Epithelial cell of proximal tubule (primary cell): ENCODE results near the gene PARP12. TPM values are rescaled to one million over a fixed set of nuclear protein-coding genes. Genes with fewer than 3 reads are reported as not detected.

ENCODE experiments used
- DNase-seq: peaks from one replicate; pipeline ENCODE4 v3.0.0-alpha.2; 2011; ENCODE audit warnings: low read depth
- H3K4me3 ChIP-seq: 2 replicates; pipeline ENCODE4 v1.5.1; 2011; ENCODE audit warnings: low read depth, mild to moderate bottlenecking, low read length
- total RNA-seq: library from RNA; depleted of rRNA; stranded (reverse); fragments of >200 nt; gene quantifications from 2 replicates; pipeline ENCODE4 v1.2.3, GENCODE V29; 2015
- TF ChIP-seq, protein P1 (sequence below): conservative IDR thresholded peaks from 2 replicates; pipeline ENCODE4 v1.5.1; 2012; ENCODE audit warnings: low read depth, mild to moderate bottlenecking, low read length

Gene PARP12
- total RNA-seq, 1 donor from 2014 or later, result 20.9 TPM

DNA sequence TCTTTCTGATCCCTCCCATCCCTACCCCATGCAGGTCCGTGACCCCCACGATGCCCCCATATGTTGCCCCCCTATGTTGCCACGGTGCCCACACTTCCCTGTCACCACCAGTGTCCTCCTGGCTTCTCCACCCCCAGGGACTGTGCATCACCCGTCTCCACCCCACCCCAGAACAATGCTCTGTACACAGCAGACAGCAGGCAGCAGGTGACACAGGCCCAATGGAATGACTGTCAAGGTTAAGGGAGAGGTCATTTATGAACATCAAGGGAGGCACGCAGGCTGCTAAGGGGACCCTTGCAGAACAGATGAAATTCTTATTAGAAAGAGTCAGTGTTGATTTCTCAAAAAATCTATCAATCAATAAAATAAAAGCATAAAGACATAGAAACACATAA, 71.5 kb downstream of the PARP12 start:
- DNase-seq, result no peak

DNA sequence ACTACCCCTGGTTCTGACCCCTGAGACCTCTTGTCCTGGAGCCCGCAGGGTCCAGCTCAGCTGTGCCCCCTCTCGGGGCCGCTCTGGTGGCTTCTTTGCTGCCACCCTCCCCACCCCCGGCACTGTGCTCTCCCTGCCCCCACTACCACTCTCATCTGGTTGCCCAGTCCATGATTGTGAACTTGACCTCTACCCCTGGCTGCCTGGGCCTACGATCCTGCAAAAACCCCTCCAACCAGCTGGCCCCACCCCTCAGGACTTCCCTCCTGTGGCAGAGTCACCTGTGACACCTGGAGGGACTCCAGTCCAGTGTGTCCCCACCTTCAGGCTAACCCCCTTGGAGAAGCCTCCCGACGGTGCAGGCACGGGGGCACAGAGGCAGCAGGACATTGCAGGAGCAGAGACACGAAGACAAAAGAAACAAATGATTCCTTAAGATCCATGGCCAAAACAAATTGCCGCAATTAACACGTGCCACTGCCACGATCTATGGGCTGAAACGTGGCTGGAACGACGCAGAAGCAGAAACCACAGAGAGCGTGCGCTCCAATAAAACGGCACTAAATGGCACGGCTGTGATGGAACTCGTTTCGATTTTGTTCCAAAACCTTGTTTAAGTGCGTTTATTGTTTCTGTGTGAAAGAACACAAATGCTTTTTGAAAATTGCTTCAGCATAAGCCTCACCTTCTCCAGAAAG, 72.0 kb downstream of the PARP12 start:
- TF ChIP-seq, protein P1, sequence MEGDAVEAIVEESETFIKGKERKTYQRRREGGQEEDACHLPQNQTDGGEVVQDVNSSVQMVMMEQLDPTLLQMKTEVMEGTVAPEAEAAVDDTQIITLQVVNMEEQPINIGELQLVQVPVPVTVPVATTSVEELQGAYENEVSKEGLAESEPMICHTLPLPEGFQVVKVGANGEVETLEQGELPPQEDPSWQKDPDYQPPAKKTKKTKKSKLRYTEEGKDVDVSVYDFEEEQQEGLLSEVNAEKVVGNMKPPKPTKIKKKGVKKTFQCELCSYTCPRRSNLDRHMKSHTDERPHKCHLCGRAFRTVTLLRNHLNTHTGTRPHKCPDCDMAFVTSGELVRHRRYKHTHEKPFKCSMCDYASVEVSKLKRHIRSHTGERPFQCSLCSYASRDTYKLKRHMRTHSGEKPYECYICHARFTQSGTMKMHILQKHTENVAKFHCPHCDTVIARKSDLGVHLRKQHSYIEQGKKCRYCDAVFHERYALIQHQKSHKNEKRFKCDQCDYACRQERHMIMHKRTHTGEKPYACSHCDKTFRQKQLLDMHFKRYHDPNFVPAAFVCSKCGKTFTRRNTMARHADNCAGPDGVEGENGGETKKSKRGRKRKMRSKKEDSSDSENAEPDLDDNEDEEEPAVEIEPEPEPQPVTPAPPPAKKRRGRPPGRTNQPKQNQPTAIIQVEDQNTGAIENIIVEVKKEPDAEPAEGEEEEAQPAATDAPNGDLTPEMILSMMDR, result no peak
- no peak for DNase-seq
- no peak overlapping the region for H3K4me3 ChIP-seq

More for the DNA sequence above, 71.5 kb downstream of the PARP12 start:
- no peak overlapping the region for H3K4me3 ChIP-seq
- TF ChIP-seq, protein P1, result no peak

DNA sequence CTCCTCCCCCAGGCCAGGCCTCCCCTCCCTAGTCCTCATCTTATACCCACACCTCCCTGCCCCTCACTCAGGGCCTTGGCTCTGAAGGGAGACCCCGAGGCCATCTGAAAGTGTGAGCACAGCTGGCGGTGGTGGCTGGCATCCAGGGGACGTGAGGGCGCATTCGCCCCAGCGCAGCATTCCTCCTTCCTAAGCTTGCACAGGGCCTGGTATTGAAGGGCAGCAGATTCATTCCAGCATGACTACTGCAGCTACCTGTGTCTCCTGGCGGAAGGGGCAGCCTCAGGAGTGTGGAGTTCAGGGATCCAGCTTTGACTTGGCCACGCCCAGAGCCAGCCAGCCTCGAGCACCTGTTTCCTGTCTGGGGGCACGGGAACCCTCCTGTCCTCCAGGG, 72.6 kb downstream of the PARP12 start:
- H3K4me3 ChIP-seq, result no peak overlapping the region
- TF ChIP-seq, protein P1, result no peak
- no peak for DNase-seq

DNA sequence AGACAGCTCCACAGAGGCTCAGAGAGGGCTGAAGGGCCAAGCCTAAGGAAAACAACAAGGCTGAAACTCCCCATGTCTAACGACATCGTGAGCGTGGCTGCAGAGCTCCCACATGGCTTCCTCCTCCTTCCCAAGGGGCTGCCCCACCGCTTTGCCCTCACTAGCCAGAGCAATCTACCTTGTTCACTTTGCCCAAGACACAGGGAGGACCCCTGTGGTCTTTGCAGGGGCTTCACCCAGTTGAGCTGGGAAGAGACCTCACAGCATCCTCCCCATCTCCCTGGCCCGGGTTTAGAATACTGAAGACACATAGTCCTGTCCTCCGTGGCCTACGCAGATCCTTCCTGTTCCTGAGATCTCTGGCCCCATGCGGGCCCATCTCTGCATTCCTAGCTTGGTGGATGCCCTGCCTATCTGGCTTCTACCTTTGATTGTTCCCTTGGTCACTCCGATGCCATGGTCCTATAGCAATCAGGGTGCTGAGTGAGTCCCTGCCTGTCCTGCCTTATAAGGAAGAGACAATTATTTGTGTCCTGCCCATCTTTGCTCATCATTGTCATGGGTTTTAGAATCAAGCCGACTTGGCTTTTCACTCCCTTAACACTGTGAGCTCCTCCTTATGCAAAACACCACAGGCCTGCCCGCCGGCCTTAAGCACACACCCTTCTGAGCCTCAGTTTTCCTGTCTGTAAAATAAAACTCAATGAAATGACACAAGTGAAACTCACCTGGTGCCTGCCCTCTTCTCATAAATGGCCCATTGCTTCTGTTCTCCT, 73.2 kb downstream of the PARP12 start:
- TF ChIP-seq, protein P1, result no peak
- DNase-seq, result no peak
- H3K4me3 ChIP-seq, result no peak overlapping the region

DNA sequence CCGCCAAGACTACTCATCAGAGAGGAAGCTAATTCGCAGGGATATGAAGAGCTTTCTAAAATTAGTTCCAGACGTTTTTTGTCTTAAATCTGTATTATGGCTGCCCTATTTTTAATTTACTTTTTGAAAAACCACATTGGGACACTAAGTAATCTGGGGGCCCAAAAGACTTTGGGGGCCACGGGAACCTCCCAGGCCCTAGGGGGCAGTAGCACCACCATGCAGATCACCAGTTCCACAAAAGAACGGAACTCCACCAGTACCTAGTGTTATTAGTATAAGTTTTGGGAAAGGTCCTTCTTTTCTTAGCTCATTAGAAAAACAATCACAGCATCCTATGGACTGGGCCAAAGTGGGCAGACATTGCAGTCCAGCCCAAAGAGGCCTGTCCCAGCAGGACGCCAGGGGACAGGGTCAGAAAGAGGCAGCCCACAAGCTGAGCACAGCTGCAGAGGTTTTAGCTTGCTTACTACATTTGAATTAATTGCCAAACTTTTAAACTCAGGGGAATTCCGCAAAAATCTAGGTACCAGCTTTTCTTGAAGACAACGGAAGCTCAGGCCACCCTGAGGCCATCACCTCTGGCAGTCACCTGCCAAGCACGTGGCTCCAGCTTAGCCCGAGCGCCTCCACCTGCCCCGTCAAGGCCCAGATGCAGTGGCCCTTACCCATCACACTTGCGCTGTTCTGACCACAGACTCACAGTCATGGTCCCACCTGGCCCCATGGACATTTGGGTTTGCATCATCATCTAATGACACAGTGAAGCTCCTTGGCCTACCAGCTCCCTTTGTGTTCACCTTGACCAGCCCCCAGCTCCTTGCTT, 74.8 kb downstream of the PARP12 start:
- TF ChIP-seq, protein P1, result no peak
- no peak overlapping the region for H3K4me3 ChIP-seq
- no peak for DNase-seq

DNA sequence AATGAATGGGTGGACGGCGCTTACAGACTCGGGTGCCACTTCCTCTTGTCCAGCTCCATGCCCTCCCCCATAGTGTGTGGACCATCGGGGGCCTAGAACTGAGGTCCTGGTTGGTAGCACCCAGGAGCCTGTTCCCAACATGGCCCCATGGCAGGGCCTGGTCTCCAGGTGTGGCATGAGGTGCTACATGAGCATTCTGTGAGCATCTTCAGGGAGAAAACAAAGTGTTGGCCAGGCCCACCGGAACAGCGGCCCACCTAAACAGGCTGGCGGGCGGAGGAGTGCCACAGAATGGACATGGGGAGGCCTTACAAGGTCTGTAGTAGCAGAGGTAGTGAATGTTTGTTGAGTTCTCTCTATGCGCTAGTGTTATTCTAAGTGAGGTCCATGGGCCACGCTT, 76.9 kb downstream of the PARP12 start:
- TF ChIP-seq, protein P1, result no peak
- no peak overlapping the region for H3K4me3 ChIP-seq
- DNase-seq, result no peak
